Measurements from ENCODE around the gene RPL3.
A peak's percentile ranks its signal among the peaks of the same experiment; 100 is the strongest.

RPL3 gene

GRCh38 chr22:39283322-39284141 lies 35.9 kb downstream of the RPL3 start:
- no peaks in the 10 kb centered on the region for H3K36me3 Mint-ChIP-seq
- CTCF ChIA-PET, result interaction anchor here (0.9 kb wide), 1 partner anchor 35 kb away, joined by 3 read pairs; no protein-coding TSS in a partner anchor
- no peak overlapping the region for H3K27ac Mint-ChIP-seq
- no peaks in the 10 kb centered on the region for H3K4me1 Mint-ChIP-seq
- H3K9me3 Mint-ChIP-seq, result no peaks in the 10 kb centered on the region
- no peak overlapping the region for H3K4me3 Mint-ChIP-seq
- no peak for DNase-seq
- peaks cover 52% of the 10 kb centered on the region for H3K27me3 Mint-ChIP-seq

- no peak for DNase-seq
- H3K27me3 Mint-ChIP-seq, result peaks cover 54% of the 10 kb centered on the region
- no peaks in the 10 kb centered on the region for H3K4me1 Mint-ChIP-seq
- H3K4me3 Mint-ChIP-seq, result no peak overlapping the region
- no peak overlapping the region for H3K27ac Mint-ChIP-seq
- no peaks in the 10 kb centered on the region for H3K9me3 Mint-ChIP-seq
- CTCF ChIA-PET, result interaction anchor here (0.9 kb wide), 1 partner anchor 36 kb away, joined by 3 read pairs; no protein-coding TSS in a partner anchor
- H3K36me3 Mint-ChIP-seq, result no peaks in the 10 kb centered on the region
Observed at GRCh38 chr22:39282645-39283321, 36.6 kb downstream of the RPL3 start.

DNA sequence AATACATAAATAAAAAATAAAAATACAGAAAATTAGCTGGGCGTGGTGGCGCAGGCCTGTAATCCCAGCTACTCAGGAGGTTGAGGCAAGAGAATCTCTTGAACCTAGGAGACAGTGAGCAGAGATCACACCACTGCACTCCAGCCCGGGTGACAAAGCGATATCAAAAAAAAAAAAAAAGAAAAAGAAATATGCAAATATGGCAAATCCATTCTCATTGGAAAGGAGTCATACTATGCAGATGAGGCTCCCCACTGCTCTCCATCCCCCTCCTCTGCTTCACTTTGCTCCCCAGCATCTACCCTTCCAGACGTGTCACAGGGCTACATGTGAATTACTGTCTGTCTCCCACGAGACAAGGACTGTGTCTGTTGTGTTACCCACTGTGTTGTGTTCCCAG lies 38.3 kb downstream of the RPL3 start:
- no peak for DNase-seq
- no peaks in the 10 kb centered on the region for H3K4me1 Mint-ChIP-seq
- CTCF ChIA-PET, result no interaction called here

GRCh38 chr22:39280250-39280649 lies 39.2 kb downstream of the RPL3 start:
- H3K27me3 Mint-ChIP-seq, result peaks cover 58% of the 10 kb centered on the region
- H3K27ac Mint-ChIP-seq, result no peak overlapping the region
- no peak overlapping the region for H3K4me3 Mint-ChIP-seq
- CTCF ChIA-PET, result no interaction called here
- H3K36me3 Mint-ChIP-seq, result no peaks in the 10 kb centered on the region
- no peak for DNase-seq
- peaks cover 4% of the 10 kb centered on the region for H3K9me3 Mint-ChIP-seq
- no peaks in the 10 kb centered on the region for H3K4me1 Mint-ChIP-seq

More for the DNA sequence above, 38.3 kb downstream of the RPL3 start:
- peaks cover 56% of the 10 kb centered on the region for H3K27me3 Mint-ChIP-seq
- no peaks in the 10 kb centered on the region for H3K36me3 Mint-ChIP-seq
- peaks cover 4% of the 10 kb centered on the region for H3K9me3 Mint-ChIP-seq
- no peak overlapping the region for H3K27ac Mint-ChIP-seq
- no peak overlapping the region for H3K4me3 Mint-ChIP-seq

DNA sequence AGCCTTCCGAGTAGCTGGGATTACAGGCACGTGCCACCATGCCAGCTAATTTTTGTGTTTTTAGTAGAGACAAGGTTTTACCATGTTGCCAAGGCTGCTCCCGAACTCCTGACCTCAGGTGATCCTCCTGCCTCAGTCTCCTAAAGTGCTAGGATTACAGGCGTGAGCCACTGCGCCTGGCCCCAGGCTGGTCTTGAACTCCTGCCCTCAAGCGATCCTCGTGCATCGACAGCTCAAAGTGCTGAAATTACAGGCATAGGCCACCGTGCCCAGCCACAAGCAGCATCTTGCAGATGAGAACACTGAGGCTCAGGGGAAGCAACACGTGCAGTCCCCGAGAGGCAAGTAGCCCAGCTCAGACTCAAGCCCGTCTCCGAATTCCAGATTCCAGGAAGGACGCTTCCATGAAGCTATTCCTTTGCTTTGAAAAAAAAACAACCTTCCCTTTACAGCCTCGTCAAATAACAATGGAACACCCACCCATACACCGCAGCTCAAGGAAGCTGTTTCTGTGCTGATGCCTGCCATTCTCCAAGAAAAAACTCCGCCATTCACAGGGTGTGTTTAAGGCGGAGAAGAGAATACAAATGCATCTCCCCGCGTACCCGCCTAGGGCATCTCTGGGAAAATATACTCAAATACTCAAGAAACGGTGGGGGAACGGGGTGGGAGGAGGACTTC lies 40.1 kb downstream of the RPL3 start:
- Mint-ChIP-seq H3K27ac (no peak overlapping the region), H3K4me3 (no peak overlapping the region), H3K4me1 (no peaks in the 10 kb centered on the region), H3K27me3 (peaks cover 58% of the 10 kb centered on the region), H3K36me3 (no peaks in the 10 kb centered on the region), H3K9me3 (peaks cover 4% of the 10 kb centered on the region)
- DNase-seq, result no peak
- CTCF ChIA-PET, result no interaction called here

GRCh38 chr22:39278040-39278439 lies 41.4 kb downstream of the RPL3 start:
- DNase-seq, result no peak
- Mint-ChIP-seq H3K27me3 (peaks cover 63% of the 10 kb centered on the region), H3K27ac (no peak overlapping the region), H3K4me3 (no peak overlapping the region), H3K9me3 (peaks cover 4% of the 10 kb centered on the region), H3K36me3 (no peaks in the 10 kb centered on the region), H3K4me1 (no peaks in the 10 kb centered on the region)
- CTCF ChIA-PET, result no interaction called here

- H3K27me3 Mint-ChIP-seq, result peaks cover 63% of the 10 kb centered on the region
- H3K27ac Mint-ChIP-seq, result no peak overlapping the region
- H3K4me1 Mint-ChIP-seq, result no peaks in the 10 kb centered on the region
- no peak overlapping the region for H3K4me3 Mint-ChIP-seq
- CTCF ChIA-PET, result no interaction called here
- peaks cover 4% of the 10 kb centered on the region for H3K9me3 Mint-ChIP-seq
- DNase-seq, result no peak
- H3K36me3 Mint-ChIP-seq, result no peaks in the 10 kb centered on the region
Observed at GRCh38 chr22:39277142-39277607, 42.2 kb downstream of the RPL3 start.

DNA sequence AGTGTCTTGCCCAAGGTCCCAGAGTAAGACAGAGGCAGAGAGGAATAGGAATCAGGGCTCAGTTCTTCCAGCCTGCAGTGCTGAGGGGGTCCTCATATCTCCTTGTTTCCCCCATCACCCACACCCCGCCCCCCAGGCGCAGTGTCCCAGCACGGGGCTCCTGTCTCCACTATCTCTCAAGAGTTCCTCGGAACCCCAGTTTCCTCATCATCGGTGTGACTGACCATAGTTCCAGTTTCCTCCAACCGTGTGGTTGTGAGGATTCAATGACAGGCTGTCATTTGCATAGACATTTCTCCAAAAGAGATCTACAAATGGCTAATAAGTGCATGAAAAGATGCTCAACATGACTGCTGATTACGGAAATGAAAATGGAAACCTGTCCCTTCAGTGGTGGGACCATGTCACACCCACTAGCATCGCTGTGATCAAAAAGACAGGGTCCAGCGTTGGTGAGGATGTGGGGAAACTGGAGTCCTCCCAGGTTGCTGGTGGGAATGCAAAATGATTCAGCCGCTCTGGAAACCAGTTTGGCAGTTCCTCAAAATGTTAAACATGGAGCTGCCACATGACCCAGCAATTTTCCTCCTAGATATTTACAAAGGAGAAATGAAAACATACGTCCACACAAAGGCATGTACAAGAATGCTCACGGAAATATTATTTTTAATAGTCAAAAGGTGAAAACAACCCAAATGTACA lies 42.8 kb downstream of the RPL3 start:
- CTCF ChIA-PET, result no interaction called here
- no peak overlapping the region for H3K4me3 Mint-ChIP-seq
- peaks cover 4% of the 10 kb centered on the region for H3K9me3 Mint-ChIP-seq
- DNase-seq, result no peak
- H3K4me1 Mint-ChIP-seq, result no peaks in the 10 kb centered on the region
- H3K27me3 Mint-ChIP-seq, result peaks cover 63% of the 10 kb centered on the region
- no peak overlapping the region for H3K27ac Mint-ChIP-seq
- H3K36me3 Mint-ChIP-seq, result no peaks in the 10 kb centered on the region

- CTCF ChIA-PET, result interaction anchor here (0.9 kb wide), 1 partner anchor 31 kb away, joined by 3 read pairs; no protein-coding TSS in a partner anchor
- Mint-ChIP-seq H3K9me3 (peaks cover 4% of the 10 kb centered on the region), H3K4me1 (no peaks in the 10 kb centered on the region), H3K36me3 (no peaks in the 10 kb centered on the region), H3K4me3 (no peak overlapping the region), H3K27me3 (peaks cover 68% of the 10 kb centered on the region), H3K27ac (peak overlapping the region; percentile 11)
- no peak for DNase-seq
Observed at GRCh38 chr22:39275814-39276439, 43.5 kb downstream of the RPL3 start.

- Mint-ChIP-seq H3K27ac (no peak overlapping the region), H3K4me1 (no peaks in the 10 kb centered on the region), H3K9me3 (peaks cover 4% of the 10 kb centered on the region), H3K27me3 (peaks cover 56% of the 10 kb centered on the region), H3K4me3 (no peak overlapping the region), H3K36me3 (no peaks in the 10 kb centered on the region)
- DNase-seq, result no peak
- CTCF ChIA-PET, result no interaction called here
Observed at GRCh38 chr22:39273950-39274887, 45.2 kb downstream of the RPL3 start.

DNA sequence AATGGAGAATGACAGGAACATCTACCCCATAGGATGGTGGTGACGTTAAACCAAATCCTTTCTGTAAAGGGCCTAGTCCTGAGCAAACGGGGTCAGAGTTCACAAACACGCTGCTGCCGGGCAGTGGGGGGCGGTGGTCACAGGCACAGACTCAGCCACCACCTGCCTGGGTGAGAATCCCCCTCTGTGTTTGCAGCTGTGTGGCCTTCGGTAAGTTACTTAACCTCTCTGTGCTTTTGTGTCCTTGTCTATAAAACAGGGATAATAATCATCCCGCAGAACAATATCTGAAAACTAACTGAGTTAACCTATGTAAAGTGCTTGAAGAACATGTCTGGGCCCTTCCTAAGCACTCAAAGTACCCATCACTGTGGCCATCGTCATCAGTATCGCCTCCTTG lies 48.6 kb downstream of the RPL3 start:
- CTCF ChIA-PET, result no interaction called here
- no peak for DNase-seq
- no peaks in the 10 kb centered on the region for H3K36me3 Mint-ChIP-seq
- H3K9me3 Mint-ChIP-seq, result no peaks in the 10 kb centered on the region
- no peak overlapping the region for H3K4me3 Mint-ChIP-seq
- no peak overlapping the region for H3K27ac Mint-ChIP-seq
- peaks cover 6% of the 10 kb centered on the region for H3K4me1 Mint-ChIP-seq
- peaks cover 39% of the 10 kb centered on the region for H3K27me3 Mint-ChIP-seq

- H3K27ac Mint-ChIP-seq, result no peak overlapping the region
- no peak overlapping the region for H3K4me3 Mint-ChIP-seq
- no peaks in the 10 kb centered on the region for H3K9me3 Mint-ChIP-seq
Observed at GRCh38 chr22:39270280-39270679, 49.1 kb downstream of the RPL3 start.

More at GRCh38 chr22:39270280-39270679, 49.1 kb downstream of the RPL3 start:
- no peak for DNase-seq
- CTCF ChIA-PET, result no interaction called here
- peaks cover 6% of the 10 kb centered on the region for H3K4me1 Mint-ChIP-seq
- H3K36me3 Mint-ChIP-seq, result no peaks in the 10 kb centered on the region
- peaks cover 34% of the 10 kb centered on the region for H3K27me3 Mint-ChIP-seq
